ENCODE measurements around the gene ETAA1. TPM values are rescaled to one million over a fixed set of nuclear protein-coding genes. Genes with fewer than 3 reads are reported as not detected.

The ETAA1 gene
- total and polyA plus RNA-seq, 2 experiments from 2014 or later: 6.6 to 26.1 TPM

GRCh38 chr2:67451086-67451832 is 54.1 kb downstream of the ETAA1 start:
- no peak overlapping the region for H2AFZ ChIP-seq
- H3K9me3 ChIP-seq (ENCODE audit: low read depth): no peaks in the 10 kb centered on the region
- H3K27me3 ChIP-seq: no peaks in the 10 kb centered on the region
- no peak for TF ChIP-seq EZH2phosphoT487 (IDR thresholded peaks at IDR 0.05; ENCODE audit: low read depth, severe bottlenecking, unreplicated experiment)
- no peak for TF ChIP-seq EZH2 (IDR thresholded peaks at IDR 0.05; ENCODE audit: borderline replicate concordance)
- TF ChIP-seq, protein P1, sequence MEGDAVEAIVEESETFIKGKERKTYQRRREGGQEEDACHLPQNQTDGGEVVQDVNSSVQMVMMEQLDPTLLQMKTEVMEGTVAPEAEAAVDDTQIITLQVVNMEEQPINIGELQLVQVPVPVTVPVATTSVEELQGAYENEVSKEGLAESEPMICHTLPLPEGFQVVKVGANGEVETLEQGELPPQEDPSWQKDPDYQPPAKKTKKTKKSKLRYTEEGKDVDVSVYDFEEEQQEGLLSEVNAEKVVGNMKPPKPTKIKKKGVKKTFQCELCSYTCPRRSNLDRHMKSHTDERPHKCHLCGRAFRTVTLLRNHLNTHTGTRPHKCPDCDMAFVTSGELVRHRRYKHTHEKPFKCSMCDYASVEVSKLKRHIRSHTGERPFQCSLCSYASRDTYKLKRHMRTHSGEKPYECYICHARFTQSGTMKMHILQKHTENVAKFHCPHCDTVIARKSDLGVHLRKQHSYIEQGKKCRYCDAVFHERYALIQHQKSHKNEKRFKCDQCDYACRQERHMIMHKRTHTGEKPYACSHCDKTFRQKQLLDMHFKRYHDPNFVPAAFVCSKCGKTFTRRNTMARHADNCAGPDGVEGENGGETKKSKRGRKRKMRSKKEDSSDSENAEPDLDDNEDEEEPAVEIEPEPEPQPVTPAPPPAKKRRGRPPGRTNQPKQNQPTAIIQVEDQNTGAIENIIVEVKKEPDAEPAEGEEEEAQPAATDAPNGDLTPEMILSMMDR (IDR thresholded peaks at IDR 0.05; ENCODE audit: poor library complexity): no peak
- H3K79me2 ChIP-seq: no peaks in the 10 kb centered on the region
- H3K4me2 ChIP-seq: no peak overlapping the region
- H3K36me3 ChIP-seq (replicated peaks; ENCODE audit: insufficient read depth, low read depth): no peaks in the 10 kb centered on the region
- no peak overlapping the region for H3K27ac ChIP-seq
- 84% methylated on average over 7 of the region's 7 CpGs for WGBS (ENCODE audit: low lambda C conversion rate, missing lambda C conversion rate)
- H3K4me1 ChIP-seq (ENCODE audit: insufficient read depth): peaks cover 8% of the 10 kb centered on the region
- peak; percentile 45 for DNase-seq (ENCODE audit: low spot score)
- no peaks in the 10 kb centered on the region for H3K9me2 ChIP-seq (replicated peaks; ENCODE audit: insufficient read depth)
- H4K20me1 ChIP-seq (ENCODE audit: insufficient read depth, poor library complexity, severe bottlenecking): no peaks in the 10 kb centered on the region
- no peak overlapping the region for H3K4me3 ChIP-seq

DNA sequence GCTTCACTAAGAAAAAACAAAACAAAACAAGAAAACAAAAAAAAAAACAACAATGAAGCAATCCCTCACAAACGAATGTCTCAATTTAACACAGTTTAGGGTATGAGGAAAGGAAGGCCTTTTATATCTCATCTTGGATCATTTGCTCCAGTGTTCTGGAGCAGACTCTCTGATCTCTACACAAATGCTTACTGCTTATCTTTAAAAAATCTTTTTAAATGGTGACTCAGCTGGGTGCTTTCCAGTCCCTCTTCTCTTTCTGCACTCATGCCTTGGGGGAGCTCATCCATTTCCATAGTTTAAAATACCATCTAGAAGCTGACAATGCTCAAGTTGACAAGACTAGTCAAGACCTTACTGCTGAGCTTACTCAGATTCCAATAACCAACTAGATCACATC is 56.2 kb downstream of the ETAA1 start:
- TF ChIP-seq EZH2phosphoT487 (IDR thresholded peaks at IDR 0.05; ENCODE audit: low read depth, severe bottlenecking, unreplicated experiment) (no peak), EZH2 (IDR thresholded peaks at IDR 0.05; ENCODE audit: borderline replicate concordance) (no peak)
- TF ChIP-seq, protein P1 (IDR thresholded peaks at IDR 0.05; ENCODE audit: poor library complexity): no peak
- no peaks in the 10 kb centered on the region for H4K20me1 ChIP-seq (ENCODE audit: insufficient read depth, poor library complexity, severe bottlenecking)
- H3K4me3 ChIP-seq: no peak overlapping the region
- no peaks in the 10 kb centered on the region for H3K9me2 ChIP-seq (replicated peaks; ENCODE audit: insufficient read depth)
- no peak for DNase-seq (ENCODE audit: low spot score)
- H3K36me3 ChIP-seq (replicated peaks; ENCODE audit: insufficient read depth, low read depth): no peaks in the 10 kb centered on the region
- WGBS (ENCODE audit: low lambda C conversion rate, missing lambda C conversion rate): 66% methylated on average over 1 of the region's 1 CpG
- H3K27me3 ChIP-seq: no peaks in the 10 kb centered on the region
- H3K9me3 ChIP-seq (ENCODE audit: low read depth): no peaks in the 10 kb centered on the region
- H3K27ac ChIP-seq: no peak overlapping the region
- H2AFZ ChIP-seq: no peak overlapping the region
- no peaks in the 10 kb centered on the region for H3K79me2 ChIP-seq
- no peaks in the 10 kb centered on the region for H3K4me1 ChIP-seq (ENCODE audit: insufficient read depth)
- H3K4me2 ChIP-seq: no peak overlapping the region

- Histone ChIP-seq H3K27ac (peak overlapping the region; percentile 53), H3K36me3 (replicated peaks; ENCODE audit: insufficient read depth, low read depth) (no peaks in the 10 kb centered on the region), H3K4me2 (no peak overlapping the region), H4K20me1 (ENCODE audit: insufficient read depth, poor library complexity, severe bottlenecking) (no peaks in the 10 kb centered on the region), H3K9me3 (ENCODE audit: low read depth) (no peaks in the 10 kb centered on the region), H2AFZ (no peak overlapping the region), H3K4me1 (ENCODE audit: insufficient read depth) (no peaks in the 10 kb centered on the region), H3K27me3 (no peaks in the 10 kb centered on the region), H3K4me3 (no peak overlapping the region), H3K9me2 (replicated peaks; ENCODE audit: insufficient read depth) (no peaks in the 10 kb centered on the region), H3K79me2 (no peaks in the 10 kb centered on the region)
- WGBS (ENCODE audit: low lambda C conversion rate, missing lambda C conversion rate): 87% methylated on average over 4 of the region's 4 CpGs
- TF ChIP-seq, protein P1 (IDR thresholded peaks at IDR 0.05; ENCODE audit: poor library complexity): no peak
- no peak for TF ChIP-seq EZH2phosphoT487 (IDR thresholded peaks at IDR 0.05; ENCODE audit: low read depth, severe bottlenecking, unreplicated experiment)
- TF ChIP-seq EZH2 (IDR thresholded peaks at IDR 0.05; ENCODE audit: borderline replicate concordance): no peak
- DNase-seq (ENCODE audit: low spot score): peak; percentile 32
Observed at GRCh38 chr2:67455219-67456142, 58.3 kb downstream of the ETAA1 start.
